HepG2 (cell line): ENCODE results near the gene MORN1. TPM values are rescaled to one million over a fixed set of nuclear protein-coding genes. Genes with fewer than 3 reads are reported as not detected.

Experiments
- ATAC-seq: fragments of 200-7000 bp; cut with Tn5 transposase; 3 replicates; pipeline ENCODE4 v1.9.1; 2020; ENCODE audit warnings: mild to moderate bottlenecking, moderate library complexity
- BruUV-seq: library from RNA; stranded (reverse); fragments of 400-500 nt; replicated peaks from 2 replicates; lab custom pipeline; 2021; lab: Mats Ljungman, UMichigan
- CTCF ChIA-PET: fragments of 300-600 bp; formaldehyde crosslinking; extraction: SDS; loops from one replicate; lab custom pipeline; 2021; ENCODE audit warnings: low total read pairs, inconsistent platforms, low intra/inter-chr PET ratio; lab: Yijun Ruan, JAX
- POLR2A ChIA-PET: fragments of 350-600 bp; sonication (Branson Sonifier 250); formaldehyde crosslinking; loops from one replicate; lab custom pipeline; 2020; ENCODE audit warnings: antibody characterized with exemption, inconsistent platforms; lab: Yijun Ruan, JAX
- DNase-seq: peaks from one replicate; pipeline ENCODE4 v3.0.0-alpha.2; 2015; ENCODE audit warnings: low spot score
- FAIRE-seq: peaks from 3 replicates; lab custom pipeline; 2011; peaks lifted over from hg19 to GRCh38; lab: Jason Lieb, UNC
- H2AFZ ChIP-seq: one replicate; pipeline ENCODE4 v1.6.1; 2011; ENCODE audit warnings: low read length, inconsistent platforms
- H3K27ac ChIP-seq: fragments of 300-600 bp; 3 replicates; pipeline ENCODE4 v1.8.0; 2011; ENCODE audit warnings: mixed run types, mild to moderate bottlenecking, mixed read lengths, low read length, inconsistent platforms; ENCODE audit not compliant: insufficient read depth; ENCODE audit errors: extremely low read length
- H3K27me3 ChIP-seq, 2 experiments: fragments of 200-600 bp in 1 of 2; 2 replicates in 1 of 2; 3 replicates in 1 of 2; pipeline versions ENCODE4 v1.6.0 to v1.8.0; 2011; ENCODE audit warnings: low read length in 2 of 2, mild to moderate bottlenecking in 2 of 2, moderate library complexity in 2 of 2, inconsistent platforms in 1 of 2; ENCODE audit not compliant: insufficient read depth in 2 of 2, control insufficient read depth in 1 of 2
- H3K36me3 ChIP-seq, 2 experiments: fragments of 200-600 bp in 1 of 2; replicated peaks in 1 of 2; 2 replicates in 1 of 2; 3 replicates in 1 of 2; pipeline versions ENCODE4 v1.5.1 to v1.8.0; 2011; ENCODE audit warnings: low read length in 2 of 2, inconsistent platforms in 1 of 2; ENCODE audit not compliant: insufficient read depth in 2 of 2, control insufficient read depth in 1 of 2
- H3K4me1 ChIP-seq: 2 replicates; pipeline ENCODE4 v1.5.1; 2012; ENCODE audit warnings: low read length, inconsistent platforms; ENCODE audit not compliant: insufficient read depth
- H3K4me2 ChIP-seq: 2 replicates; pipeline ENCODE4 v1.6.0; 2011; ENCODE audit warnings: low read depth, low read length, inconsistent platforms
- H3K4me3 ChIP-seq, 3 experiments: fragments of 200-600 bp in 1 of 3; sonication (generic), shearing (Covaris generic) in 1 of 3; replicated peaks in 1 of 3; 2 replicates each; pipeline ENCODE4 v1.5.1; 2011 to 2016; ENCODE audit warnings: low read length in 3 of 3, inconsistent platforms in 2 of 3, low read depth in 2 of 3, mild to moderate bottlenecking in 2 of 3, control low read depth in 1 of 3, mixed read lengths in 1 of 3; ENCODE audit not compliant: insufficient read depth in 1 of 3
- H3K79me2 ChIP-seq: one replicate; pipeline ENCODE4 v1.6.1; 2011; ENCODE audit warnings: low read length, inconsistent platforms; ENCODE audit not compliant: insufficient read depth
- H3K9ac ChIP-seq: 2 replicates; pipeline ENCODE4 v1.6.0; 2011; ENCODE audit warnings: mild to moderate bottlenecking, low read depth, low read length, inconsistent platforms; ENCODE audit not compliant: insufficient read depth
- H3K9me3 ChIP-seq: 2 replicates; pipeline ENCODE4 v1.5.1; 2012; ENCODE audit warnings: mild to moderate bottlenecking, low read length
- H4K20me1 ChIP-seq: 2 replicates; pipeline ENCODE4 v1.6.0; 2011; ENCODE audit warnings: inconsistent platforms, mild to moderate bottlenecking, low read length, moderate library complexity; ENCODE audit not compliant: insufficient read depth
- ATF1 ChIP-seq: IDR thresholded peaks from 2 replicates; pipeline ENCODE4 v1.6.1; 2016; ENCODE audit warnings: mild to moderate bottlenecking, control low read depth
- EEA1 ChIP-seq: sonication (generic); formaldehyde crosslinking; IDR thresholded peaks from 2 replicates; pipeline ENCODE4 v1.5.1; 2020; ENCODE audit warnings: mild to moderate bottlenecking, missing genetic modification reagents, borderline replicate concordance
- HDAC6 ChIP-seq: fragments of 200-600 bp; sonication (generic); IDR thresholded peaks from 2 replicates; pipeline ENCODE4 v1.7.0; 2017; ENCODE audit warnings: mild to moderate bottlenecking, antibody characterized with exemption, low read length, low read depth
- IRX3 ChIP-seq: sonication (generic); formaldehyde crosslinking; IDR thresholded peaks from 2 replicates; pipeline ENCODE4 v1.8.1; 2023; ENCODE audit warnings: mild to moderate bottlenecking, low read depth, missing genetic modification reagents, borderline replicate concordance
- NFE2L2 ChIP-seq: fragments of 150-350 bp; IDR thresholded peaks from 2 replicates; pipeline ENCODE4 v1.6.1; 2014; ENCODE audit warnings: low read length
- SP1 ChIP-seq, 2 experiments: fragments of 450-650 bp in 1 of 2; sonication (generic) in 1 of 2; formaldehyde crosslinking in 1 of 2; IDR thresholded peaks; 2 replicates each; pipeline versions ENCODE4 v1.4.0 to v1.6.1; 2016 to 2020; ENCODE audit warnings: missing genetic modification reagents in 1 of 2
- ZNF264 ChIP-seq: sonication (generic); formaldehyde crosslinking; IDR thresholded peaks from 2 replicates; pipeline ENCODE4 v1.4.0; 2020; ENCODE audit warnings: missing genetic modification reagents
- ZNF556 ChIP-seq: sonication (generic); formaldehyde crosslinking; IDR thresholded peaks from 2 replicates; pipeline ENCODE4 v1.4.0; 2020; ENCODE audit warnings: mild to moderate bottlenecking, missing genetic modification reagents, borderline replicate concordance
- ZNF564 ChIP-seq: sonication (generic); formaldehyde crosslinking; IDR thresholded peaks from 2 replicates; pipeline ENCODE4 v1.8.1; 2023; ENCODE audit warnings: mild to moderate bottlenecking, missing genetic modification reagents
- ZNF598 ChIP-seq: sonication (generic); formaldehyde crosslinking; IDR thresholded peaks from 2 replicates; pipeline ENCODE4 v1.5.1; 2020; ENCODE audit warnings: mild to moderate bottlenecking, missing genetic modification reagents, borderline replicate concordance
- WGBS: methylation state at CpG from one replicate; pipeline ENCODE4 v1.1.6; 2017; ENCODE audit warnings: low lambda C conversion rate; 5-methylcytosine and 5-hydroxymethylcytosine counted together
- in situ Hi-C: cut with HindIII; loops from 2 replicates; pipeline ENCODE4 v1.10.0; 2017; ENCODE audit warnings: low pct_unique_long_range_greater_than_20kb; ENCODE audit not compliant: extremely low pct_ligation_motif_present
- intact Hi-C: fragments of 100-400 bp; cut with micrococcal nuclease; formaldehyde crosslinking; loops from one replicate; pipeline ENCODE4 v1.10.0; 2022; ENCODE audit not compliant: unreplicated experiment
- polyA plus RNA-seq, 8 experiments: library from polyadenylated mRNA; depleted of rRNA in 3 of 8; stranded (reverse) in 7 of 8; unstranded in 1 of 8; fragments of >200 nt; fragmentation: Illumina TruSeq in 4 of 8; extraction: Trizol in 4 of 8; gene quantifications; 2 replicates each; pipeline versions ENCODE4 v1.2.1 to v1.2.3, GENCODE V29; 2011 to 2016; ENCODE audit warnings: low read depth in 4 of 8, missing spikeins in 1 of 8, mixed read lengths in 1 of 8; ENCODE audit not compliant: insufficient read depth in 1 of 8
- total RNA-seq, 5 experiments: library from RNA; depleted of rRNA; stranded (reverse); fragments of >200 nt; fragmentation: Illumina TruSeq; extraction: Trizol; gene quantifications; 2 replicates each; pipeline ENCODE4 v1.2.3, GENCODE V29; 2016; ENCODE audit warnings: low read depth in 1 of 5
- TF ChIP-seq, protein P1 (sequence below): sonication (generic); formaldehyde crosslinking; IDR thresholded peaks from 2 replicates; pipeline ENCODE4 v1.4.0; 2020; ENCODE audit warnings: missing genetic modification reagents; ENCODE audit errors: not compliant biosample characterization
- TF ChIP-seq, protein P2 (sequence below), 2 experiments: sonication (generic) in 1 of 2; formaldehyde crosslinking in 1 of 2; IDR thresholded peaks; 2 replicates each; pipeline versions ENCODE4 v1.4.0 to v1.6.1; 2016 to 2020; ENCODE audit warnings: borderline replicate concordance in 1 of 2, low read depth in 1 of 2, mild to moderate bottlenecking in 1 of 2, missing genetic modification reagents in 1 of 2
- TF ChIP-seq, protein P3 (sequence below): sonication (generic); formaldehyde crosslinking; IDR thresholded peaks from 2 replicates; pipeline ENCODE4 v1.5.1; 2020; ENCODE audit warnings: mild to moderate bottlenecking, missing genetic modification reagents, borderline replicate concordance

The MORN1 gene
- total and polyA plus RNA-seq, 2 of the 13 experiments (the other 11 are each of a cell fraction or from before 2014, with no cell fraction given): 3.1 to 6.5 TPM

DNA sequence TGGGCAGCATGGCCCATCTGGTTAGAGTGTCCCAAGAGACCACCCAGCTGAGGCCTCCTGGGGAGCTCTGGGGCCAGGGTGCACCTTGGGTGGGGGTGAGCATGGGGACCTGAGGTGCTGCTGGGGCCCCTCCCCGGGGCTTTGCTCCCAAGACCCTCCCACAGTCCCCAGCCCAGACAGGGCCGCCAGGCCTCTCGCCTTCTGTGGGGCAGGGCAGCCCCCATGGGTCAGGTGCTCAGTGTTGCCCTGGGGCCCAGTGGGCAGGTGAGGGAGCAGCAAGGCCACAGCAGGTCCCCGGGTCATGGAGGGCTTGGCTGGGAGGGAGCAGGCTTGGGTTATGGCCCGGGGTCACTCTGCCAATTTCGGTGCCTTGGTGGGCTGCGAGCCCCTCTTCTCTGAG is 45.5 kb upstream of the MORN1 start:
- H3K9ac ChIP-seq: no peak overlapping the region
- no CpG with 5 or more reads among the region's 7 CpGs for WGBS
- H4K20me1 ChIP-seq: peaks cover 7% of the 10 kb centered on the region; the same call in 1 of the 2 replicates
- TF ChIP-seq EEA1: no peak
- no peak for TF ChIP-seq IRX3
- TF ChIP-seq NFE2L2: no peak
- TF ChIP-seq ZNF564: no peak
- TF ChIP-seq, protein P1, sequence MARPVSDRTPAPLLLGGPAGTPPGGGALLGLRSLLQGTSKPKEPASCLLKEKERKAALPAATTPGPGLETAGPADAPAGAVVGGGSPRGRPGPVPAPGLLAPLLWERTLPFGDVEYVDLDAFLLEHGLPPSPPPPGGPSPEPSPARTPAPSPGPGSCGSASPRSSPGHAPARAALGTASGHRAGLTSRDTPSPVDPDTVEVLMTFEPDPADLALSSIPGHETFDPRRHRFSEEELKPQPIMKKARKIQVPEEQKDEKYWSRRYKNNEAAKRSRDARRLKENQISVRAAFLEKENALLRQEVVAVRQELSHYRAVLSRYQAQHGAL (CRISPR knock-in tag): no peak
- TF ChIP-seq ZNF264 (CRISPR knock-in tag): no peak
- TF ChIP-seq SP1 (IDR thresholded peaks at IDR 0.05): no peak
- TF ChIP-seq SP1 (CRISPR knock-in tag; IDR thresholded peaks at IDR 0.05): no peak
- TF ChIP-seq ZNF598: no peak
- no peak for TF ChIP-seq ZNF556
- TF ChIP-seq, protein P2, sequence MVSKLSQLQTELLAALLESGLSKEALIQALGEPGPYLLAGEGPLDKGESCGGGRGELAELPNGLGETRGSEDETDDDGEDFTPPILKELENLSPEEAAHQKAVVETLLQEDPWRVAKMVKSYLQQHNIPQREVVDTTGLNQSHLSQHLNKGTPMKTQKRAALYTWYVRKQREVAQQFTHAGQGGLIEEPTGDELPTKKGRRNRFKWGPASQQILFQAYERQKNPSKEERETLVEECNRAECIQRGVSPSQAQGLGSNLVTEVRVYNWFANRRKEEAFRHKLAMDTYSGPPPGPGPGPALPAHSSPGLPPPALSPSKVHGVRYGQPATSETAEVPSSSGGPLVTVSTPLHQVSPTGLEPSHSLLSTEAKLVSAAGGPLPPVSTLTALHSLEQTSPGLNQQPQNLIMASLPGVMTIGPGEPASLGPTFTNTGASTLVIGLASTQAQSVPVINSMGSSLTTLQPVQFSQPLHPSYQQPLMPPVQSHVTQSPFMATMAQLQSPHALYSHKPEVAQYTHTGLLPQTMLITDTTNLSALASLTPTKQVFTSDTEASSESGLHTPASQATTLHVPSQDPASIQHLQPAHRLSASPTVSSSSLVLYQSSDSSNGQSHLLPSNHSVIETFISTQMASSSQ (IDR thresholded peaks at IDR 0.05; ENCODE audit: low read depth): no peak
- TF ChIP-seq, protein P2 (CRISPR knock-in tag; IDR thresholded peaks at IDR 0.05; ENCODE audit: borderline replicate concordance): no peak
- TF ChIP-seq, protein P3, sequence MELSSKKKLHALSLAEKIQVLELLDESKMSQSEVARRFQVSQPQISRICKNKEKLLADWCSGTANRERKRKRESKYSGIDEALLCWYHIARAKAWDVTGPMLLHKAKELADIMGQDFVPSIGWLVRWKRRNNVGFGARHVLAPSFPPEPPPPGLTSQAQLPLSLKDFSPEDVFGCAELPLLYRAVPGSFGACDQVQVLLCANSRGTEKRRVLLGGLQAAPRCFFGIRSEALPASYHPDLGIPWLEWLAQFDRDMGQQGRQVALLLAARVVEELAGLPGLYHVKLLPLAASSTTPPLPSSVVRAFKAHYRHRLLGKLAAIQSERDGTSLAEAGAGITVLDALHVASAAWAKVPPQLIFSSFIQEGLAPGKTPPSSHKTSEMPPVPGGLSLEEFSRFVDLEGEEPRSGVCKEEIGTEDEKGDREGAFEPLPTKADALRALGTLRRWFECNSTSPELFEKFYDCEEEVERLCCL (CRISPR knock-in tag): no peak
- no peak for TF ChIP-seq HDAC6
- no peak for TF ChIP-seq ATF1
- FAIRE-seq (no peak), ATAC-seq (no peak), DNase-seq (no peak)
- H3K27ac ChIP-seq: no peak overlapping the region
- H3K79me2 ChIP-seq: no peaks in the 10 kb centered on the region
- no peaks in the 10 kb centered on the region for H3K36me3 ChIP-seq
- POLR2A ChIA-PET: no interaction called here
- CTCF ChIA-PET: no interaction called here
- no TSS peak for BruUV-seq
- H3K4me2 ChIP-seq: no peak overlapping the region
- no peaks in the 10 kb centered on the region for H3K9me3 ChIP-seq
- H3K4me1 ChIP-seq: no peaks in the 10 kb centered on the region
- in situ Hi-C loops (no loop called here), intact Hi-C loops (no loop called here)
- H3K27me3 ChIP-seq: peaks cover 26 to 78% of the 10 kb centered on the region in 2 experiments
- no peak overlapping the region for H2AFZ ChIP-seq
- H3K4me3 ChIP-seq: no peak overlapping the region
